MM.1S (cell line): ENCODE measurements around the gene PODXL2.

Experiments
- DNase-seq: peaks from one replicate; pipeline ENCODE4 v3.0.0-alpha.2; 2015
- H2AFZ ChIP-seq: fragments of 300-600 bp; sonication (generic); 2 replicates; pipeline ENCODE4 v1.6.0; 2016; ENCODE audit warnings: antibody characterized with exemption, low read length
- H3F3A ChIP-seq: fragments of 300-600 bp; sonication (generic); 2 replicates; pipeline ENCODE4 v1.6.1; 2016; ENCODE audit warnings: mild to moderate bottlenecking, antibody characterized with exemption, low read length, moderate library complexity, mixed read lengths; ENCODE audit not compliant: insufficient read depth
- H3K27ac ChIP-seq: fragments of 300-600 bp; sonication (generic); 2 replicates; pipeline ENCODE4 v1.5.1; 2016; ENCODE audit warnings: mild to moderate bottlenecking, low read length
- H3K27me3 ChIP-seq: fragments of 300-600 bp; sonication (generic); replicated peaks from 2 replicates; pipeline ENCODE4 v1.6.0; 2016; ENCODE audit warnings: low read length; ENCODE audit not compliant: insufficient read depth
- H3K36me3 ChIP-seq: fragments of 300-600 bp; sonication (generic); replicated peaks from 2 replicates; pipeline ENCODE4 v1.6.1; 2016; ENCODE audit warnings: mild to moderate bottlenecking, low read length, mixed read lengths; ENCODE audit not compliant: insufficient read depth
- H3K4me1 ChIP-seq: fragments of 300-600 bp; sonication (generic); 2 replicates; pipeline ENCODE4 v1.6.1; 2016; ENCODE audit warnings: low read length, mixed read lengths
- H3K4me2 ChIP-seq: fragments of 300-600 bp; sonication (generic); 2 replicates; pipeline ENCODE4 v1.6.0; 2016; ENCODE audit warnings: low read depth, low read length
- H3K4me3 ChIP-seq: fragments of 300-600 bp; sonication (generic); 2 replicates; pipeline ENCODE4 v1.5.1; 2016; ENCODE audit warnings: low read length, mixed read lengths
- H3K79me2 ChIP-seq: fragments of 300-600 bp; sonication (generic); 2 replicates; pipeline ENCODE4 v1.6.1; 2016; ENCODE audit warnings: mixed run types, low read length, mixed read lengths
- H3K9ac ChIP-seq: fragments of 300-600 bp; sonication (generic); 2 replicates; pipeline ENCODE4 v1.6.1; 2016; ENCODE audit warnings: low read length, mixed read lengths
- H3K9me2 ChIP-seq: fragments of 300-600 bp; sonication (generic); replicated peaks from 2 replicates; pipeline ENCODE4 v1.6.1; 2016; ENCODE audit warnings: mild to moderate bottlenecking, low read length, mixed read lengths; ENCODE audit not compliant: insufficient read depth
- H3K9me3 ChIP-seq: fragments of 300-600 bp; sonication (generic); replicated peaks from 2 replicates; pipeline ENCODE4 v1.6.1; 2016; ENCODE audit warnings: mild to moderate bottlenecking, low read length, mixed read lengths; ENCODE audit not compliant: insufficient read depth
- H4K20me1 ChIP-seq: fragments of 300-600 bp; sonication (generic); 2 replicates; pipeline ENCODE4 v1.6.1; 2016; ENCODE audit warnings: mild to moderate bottlenecking, low read length, moderate library complexity, mixed read lengths; ENCODE audit not compliant: insufficient read depth
- EZH2 ChIP-seq: fragments of 300-600 bp; sonication (generic); optimal IDR thresholded peaks from 2 replicates; pipeline ENCODE3; 2017; ENCODE audit warnings: low read depth, mild to moderate bottlenecking, antibody characterized with exemption, low read length, mixed read lengths
- EZH2phosphoT487 ChIP-seq: fragments of 300-600 bp; sonication (generic); IDR thresholded peaks from 2 replicates; pipeline ENCODE4 v1.6.1; 2018; ENCODE audit warnings: antibody characterized with exemption, low read length
- TF ChIP-seq, protein P1 (sequence below): fragments of 300-600 bp; sonication (generic); IDR thresholded peaks from 2 replicates; pipeline ENCODE4 v1.5.1; 2016; ENCODE audit warnings: antibody characterized with exemption, low read length, mixed read lengths

PODXL2 gene, protein sequence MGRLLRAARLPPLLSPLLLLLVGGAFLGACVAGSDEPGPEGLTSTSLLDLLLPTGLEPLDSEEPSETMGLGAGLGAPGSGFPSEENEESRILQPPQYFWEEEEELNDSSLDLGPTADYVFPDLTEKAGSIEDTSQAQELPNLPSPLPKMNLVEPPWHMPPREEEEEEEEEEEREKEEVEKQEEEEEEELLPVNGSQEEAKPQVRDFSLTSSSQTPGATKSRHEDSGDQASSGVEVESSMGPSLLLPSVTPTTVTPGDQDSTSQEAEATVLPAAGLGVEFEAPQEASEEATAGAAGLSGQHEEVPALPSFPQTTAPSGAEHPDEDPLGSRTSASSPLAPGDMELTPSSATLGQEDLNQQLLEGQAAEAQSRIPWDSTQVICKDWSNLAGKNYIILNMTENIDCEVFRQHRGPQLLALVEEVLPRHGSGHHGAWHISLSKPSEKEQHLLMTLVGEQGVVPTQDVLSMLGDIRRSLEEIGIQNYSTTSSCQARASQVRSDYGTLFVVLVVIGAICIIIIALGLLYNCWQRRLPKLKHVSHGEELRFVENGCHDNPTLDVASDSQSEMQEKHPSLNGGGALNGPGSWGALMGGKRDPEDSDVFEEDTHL

DNA sequence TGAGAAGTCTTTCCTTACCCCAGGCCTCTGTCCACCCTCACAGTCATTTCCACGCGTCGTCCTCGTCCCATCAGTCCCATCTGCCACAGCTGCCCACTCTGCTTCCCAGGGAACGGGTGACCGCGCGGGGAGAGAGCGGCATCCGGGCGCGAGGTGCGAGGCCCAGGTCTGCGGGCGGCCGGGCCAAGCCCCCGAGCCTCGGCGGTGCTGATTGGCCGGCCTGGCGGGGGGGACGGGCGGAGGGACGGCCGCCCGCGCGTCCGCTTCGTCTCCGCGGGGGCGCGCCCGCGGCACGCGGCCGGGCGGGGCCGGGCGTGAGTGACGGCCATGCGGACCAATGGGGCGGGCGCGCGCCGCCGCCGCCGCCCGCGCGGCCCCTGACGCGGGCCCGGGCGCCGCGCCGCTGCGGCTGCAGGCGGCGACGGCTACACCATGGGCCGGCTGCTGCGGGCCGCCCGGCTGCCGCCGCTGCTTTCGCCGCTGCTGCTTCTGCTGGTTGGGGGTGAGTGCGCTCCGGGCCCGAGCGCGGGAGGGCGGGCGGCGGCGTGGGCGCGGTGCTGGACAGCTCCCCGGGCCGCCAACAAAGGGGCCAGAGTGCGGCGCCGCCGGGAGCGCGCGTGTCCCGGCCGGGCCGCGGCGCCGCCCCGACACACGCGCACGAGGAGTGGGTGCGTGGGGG lies at the start of gene PODXL2:
Gene PODXL2 (plus strand): TSS at position 398 of the 679 bp plus-strand sequence. CDS start 35 bp downstream, at position 433.
- H3K4me1 ChIP-seq = no peaks in the 10 kb centered on the region
- TF ChIP-seq EZH2phosphoT487 (no peak), EZH2 (no peak)
- TF ChIP-seq, protein P1, sequence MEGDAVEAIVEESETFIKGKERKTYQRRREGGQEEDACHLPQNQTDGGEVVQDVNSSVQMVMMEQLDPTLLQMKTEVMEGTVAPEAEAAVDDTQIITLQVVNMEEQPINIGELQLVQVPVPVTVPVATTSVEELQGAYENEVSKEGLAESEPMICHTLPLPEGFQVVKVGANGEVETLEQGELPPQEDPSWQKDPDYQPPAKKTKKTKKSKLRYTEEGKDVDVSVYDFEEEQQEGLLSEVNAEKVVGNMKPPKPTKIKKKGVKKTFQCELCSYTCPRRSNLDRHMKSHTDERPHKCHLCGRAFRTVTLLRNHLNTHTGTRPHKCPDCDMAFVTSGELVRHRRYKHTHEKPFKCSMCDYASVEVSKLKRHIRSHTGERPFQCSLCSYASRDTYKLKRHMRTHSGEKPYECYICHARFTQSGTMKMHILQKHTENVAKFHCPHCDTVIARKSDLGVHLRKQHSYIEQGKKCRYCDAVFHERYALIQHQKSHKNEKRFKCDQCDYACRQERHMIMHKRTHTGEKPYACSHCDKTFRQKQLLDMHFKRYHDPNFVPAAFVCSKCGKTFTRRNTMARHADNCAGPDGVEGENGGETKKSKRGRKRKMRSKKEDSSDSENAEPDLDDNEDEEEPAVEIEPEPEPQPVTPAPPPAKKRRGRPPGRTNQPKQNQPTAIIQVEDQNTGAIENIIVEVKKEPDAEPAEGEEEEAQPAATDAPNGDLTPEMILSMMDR = no peak
- no peaks in the 10 kb centered on the region for H3K79me2 ChIP-seq
- no peaks in the 10 kb centered on the region for H3K9me2 ChIP-seq
- H3F3A ChIP-seq = no peaks in the 10 kb centered on the region
- no peak within 1 kb of the TSS for H2AFZ ChIP-seq
- no peaks in the 10 kb centered on the region for H3K36me3 ChIP-seq
- H3K9me3 ChIP-seq = no peaks in the 10 kb centered on the region
- DNase-seq = peak; percentile 43
- H3K27ac ChIP-seq = no peak within 1 kb of the TSS
- H3K4me3 ChIP-seq = peak within 1 kb of the TSS; percentile 61
- H3K27me3 ChIP-seq = peaks cover 24% of the 10 kb centered on the region
- H3K9ac ChIP-seq = no peak within 1 kb of the TSS
- H4K20me1 ChIP-seq = no peaks in the 10 kb centered on the region
- peak within 1 kb of the TSS; percentile 89 for H3K4me2 ChIP-seq

DNA sequence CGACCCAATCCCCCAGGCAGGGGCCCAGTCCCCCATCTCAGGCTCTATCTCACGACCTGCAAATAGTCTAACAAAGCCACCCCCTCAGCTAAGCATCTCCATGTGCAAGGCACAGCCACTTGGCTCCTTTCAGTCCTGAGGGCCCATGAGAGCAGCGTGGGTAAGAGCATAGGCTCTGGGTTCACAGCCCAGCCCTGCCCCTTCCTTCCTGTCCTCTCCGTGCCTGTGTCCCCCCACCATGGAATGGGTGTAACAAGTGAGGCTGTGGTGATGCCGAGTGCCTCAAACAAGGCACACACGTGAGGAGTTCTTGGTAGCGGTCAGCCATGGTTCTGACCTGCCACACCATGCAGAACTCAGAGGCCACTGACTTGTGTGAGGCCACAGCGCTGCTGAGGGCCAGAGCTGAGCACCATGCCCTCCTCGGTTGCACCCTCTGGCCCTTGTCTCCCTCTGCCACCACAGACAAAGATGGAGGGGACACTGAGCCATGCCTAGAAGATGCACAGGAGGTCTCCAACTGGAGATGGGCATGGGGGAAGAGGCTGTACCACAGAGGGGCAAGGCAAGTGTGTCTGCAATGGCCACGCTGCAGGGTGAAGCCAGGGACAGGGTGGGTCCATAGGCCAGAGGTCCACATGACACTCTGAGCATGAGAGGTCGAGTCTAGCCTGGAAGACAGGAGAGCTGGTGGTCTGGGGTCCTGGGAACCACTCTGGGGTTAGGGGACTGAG lies 48.5 kb upstream of the PODXL2 start:
- H3K9me3 ChIP-seq = no peaks in the 10 kb centered on the region
- no peak overlapping the region for H3K27ac ChIP-seq
- DNase-seq = no peak
- H3K4me2 ChIP-seq = no peak overlapping the region
- H2AFZ ChIP-seq = no peak overlapping the region
- no peak overlapping the region for H3K9ac ChIP-seq
- no peaks in the 10 kb centered on the region for H3K9me2 ChIP-seq
- H4K20me1 ChIP-seq = 0 out of 2 replicates have a peak, but pooled peaks cover 5% of the 10 kb centered on the region
- peaks cover 35% of the 10 kb centered on the region for H3K79me2 ChIP-seq
- H3K4me3 ChIP-seq = no peak overlapping the region
- TF ChIP-seq EZH2phosphoT487 = no peak
- TF ChIP-seq, protein P1 = no peak
- no peak for TF ChIP-seq EZH2
- no peaks in the 10 kb centered on the region for H3K4me1 ChIP-seq
- no peaks in the 10 kb centered on the region for H3K36me3 ChIP-seq
- no peaks in the 10 kb centered on the region for H3F3A ChIP-seq
- H3K27me3 ChIP-seq = no peaks in the 10 kb centered on the region

DNA sequence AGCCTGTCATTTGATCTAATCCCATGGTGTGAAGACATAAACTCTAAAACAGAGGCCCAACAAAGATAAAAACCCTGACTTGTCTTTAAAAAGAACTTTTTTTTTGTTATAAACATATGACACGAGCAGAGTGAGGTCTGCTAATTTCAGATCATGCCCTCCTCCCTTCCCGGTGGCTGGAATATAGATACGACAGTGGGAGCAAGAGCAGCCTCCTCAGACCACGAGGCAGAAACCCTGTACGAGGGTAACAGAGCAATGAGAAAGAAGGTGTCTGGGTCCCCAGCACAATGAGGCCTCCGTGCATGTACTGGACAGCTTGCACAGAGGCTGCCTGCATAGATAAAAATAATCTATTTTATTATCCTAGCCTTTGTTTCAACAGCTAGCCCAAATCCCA lies 44.3 kb upstream of the PODXL2 start:
- Histone ChIP-seq H3F3A (no peaks in the 10 kb centered on the region), H3K9me3 (no peaks in the 10 kb centered on the region), H3K4me1 (peaks cover 7% of the 10 kb centered on the region), H3K36me3 (no peaks in the 10 kb centered on the region), H3K27ac (no peak overlapping the region), H4K20me1 (0 out of 2 replicates have a peak, but pooled peaks cover 5% of the 10 kb centered on the region), H3K9me2 (no peaks in the 10 kb centered on the region), H2AFZ (no peak overlapping the region), H3K79me2 (peaks cover 77% of the 10 kb centered on the region), H3K4me3 (no peak overlapping the region), H3K27me3 (no peaks in the 10 kb centered on the region), H3K9ac (no peak overlapping the region), H3K4me2 (no peak overlapping the region)
- no peak for DNase-seq
- TF ChIP-seq EZH2phosphoT487 = no peak
- TF ChIP-seq, protein P1 = no peak
- TF ChIP-seq EZH2 = no peak
